A673 (cell line): Measurements from ENCODE around the gene ADAM8. TPM values are rescaled to one million over a fixed set of nuclear protein-coding genes. Genes with fewer than 3 reads are reported as not detected.

ENCODE experiments used
- BruUV-seq: library from RNA; stranded (reverse); fragments of 400-500 nt; replicated peaks from 2 replicates; lab custom pipeline; 2021; lab: Mats Ljungman, UMichigan
- CTCF ChIA-PET: fragments of 300-600 bp; sonication (Branson Sonifier 250); formaldehyde crosslinking; loops from one replicate; lab custom pipeline; 2022; ENCODE audit warnings: antibody characterized with exemption; lab: Charles Lee
- POLR2A ChIA-PET: fragments of 300-600 bp; sonication (Branson Sonifier 250); formaldehyde crosslinking; loops from one replicate; lab custom pipeline; 2022; ENCODE audit warnings: antibody characterized with exemption; ENCODE audit not compliant: low non-redundant PET; lab: Charles Lee
- DNase-seq: peaks from one replicate; pipeline ENCODE4 v3.0.0-alpha.2; 2015; ENCODE audit warnings: low spot score
- H3K27ac ChIP-seq: fragments of 200-600 bp; sonication (generic); 2 replicates; pipeline ENCODE4 v1.5.1; 2016; ENCODE audit warnings: mixed run types, low read depth, mild to moderate bottlenecking, mixed read lengths, antibody characterized with exemption, low read length; ENCODE audit not compliant: poor library complexity, severe bottlenecking
- H3K27me3 ChIP-seq: fragments of 200-600 bp; sonication (generic); replicated peaks from 2 replicates; pipeline ENCODE4 v1.6.1; 2017; ENCODE audit warnings: mixed run types, low read depth, mild to moderate bottlenecking, mixed read lengths, antibody characterized with exemption, low read length; ENCODE audit not compliant: insufficient read depth, poor library complexity
- H3K36me3 ChIP-seq: fragments of 200-600 bp; sonication (generic); 2 replicates; pipeline ENCODE4 v1.6.1; 2016; ENCODE audit warnings: mixed run types, mild to moderate bottlenecking, mixed read lengths, antibody characterized with exemption, low read length; ENCODE audit not compliant: insufficient read depth, poor library complexity, severe bottlenecking
- H3K4me1 ChIP-seq: fragments of 200-600 bp; sonication (generic); 2 replicates; pipeline ENCODE4 v1.6.1; 2017; ENCODE audit warnings: mixed run types, mild to moderate bottlenecking, mixed read lengths, antibody characterized with exemption, low read length; ENCODE audit not compliant: insufficient read depth, poor library complexity, severe bottlenecking
- H3K4me3 ChIP-seq: fragments of 200-600 bp; sonication (generic); 2 replicates; pipeline ENCODE4 v1.5.1; 2016; ENCODE audit warnings: low read depth, mixed run types, mild to moderate bottlenecking, mixed read lengths, low read length; ENCODE audit not compliant: poor library complexity, severe bottlenecking
- H3K9me3 ChIP-seq: fragments of 200-600 bp; sonication (generic); 2 replicates; pipeline ENCODE4 v1.6.1; 2016; ENCODE audit warnings: mixed run types, low read depth, mild to moderate bottlenecking, mixed read lengths, antibody characterized with exemption, low read length; ENCODE audit not compliant: poor library complexity, severe bottlenecking
- CTCF ChIP-seq: fragments of 300-800, 200-600 bp; sonication (generic); conservative IDR thresholded peaks from 2 replicates; pipeline ENCODE4 v1.5.1; 2017; ENCODE audit warnings: low read depth, mild to moderate bottlenecking, antibody characterized with exemption, low read length, moderate library complexity, mixed read lengths
- EZH2 ChIP-seq: fragments of 200-600 bp; sonication (generic); IDR thresholded peaks from 2 replicates; pipeline ENCODE4 v1.6.1; 2017; ENCODE audit warnings: borderline replicate concordance, low read depth, mild to moderate bottlenecking, mixed read lengths, antibody characterized with exemption, low read length; ENCODE audit not compliant: poor library complexity, severe bottlenecking
- intact Hi-C: fragments of 100-400 bp; cut with micrococcal nuclease; formaldehyde crosslinking; loops from one replicate; pipeline ENCODE4 v1.10.0; 2022; ENCODE audit not compliant: unreplicated experiment
- total RNA-seq: library from RNA; stranded (reverse); gene quantifications from 2 replicates; pipeline ENCODE4 v1.2.3, GENCODE V29; 2021

Gene ADAM8
- total RNA-seq, 1 experiment from 2014 or later = 1.2 TPM

DNA sequence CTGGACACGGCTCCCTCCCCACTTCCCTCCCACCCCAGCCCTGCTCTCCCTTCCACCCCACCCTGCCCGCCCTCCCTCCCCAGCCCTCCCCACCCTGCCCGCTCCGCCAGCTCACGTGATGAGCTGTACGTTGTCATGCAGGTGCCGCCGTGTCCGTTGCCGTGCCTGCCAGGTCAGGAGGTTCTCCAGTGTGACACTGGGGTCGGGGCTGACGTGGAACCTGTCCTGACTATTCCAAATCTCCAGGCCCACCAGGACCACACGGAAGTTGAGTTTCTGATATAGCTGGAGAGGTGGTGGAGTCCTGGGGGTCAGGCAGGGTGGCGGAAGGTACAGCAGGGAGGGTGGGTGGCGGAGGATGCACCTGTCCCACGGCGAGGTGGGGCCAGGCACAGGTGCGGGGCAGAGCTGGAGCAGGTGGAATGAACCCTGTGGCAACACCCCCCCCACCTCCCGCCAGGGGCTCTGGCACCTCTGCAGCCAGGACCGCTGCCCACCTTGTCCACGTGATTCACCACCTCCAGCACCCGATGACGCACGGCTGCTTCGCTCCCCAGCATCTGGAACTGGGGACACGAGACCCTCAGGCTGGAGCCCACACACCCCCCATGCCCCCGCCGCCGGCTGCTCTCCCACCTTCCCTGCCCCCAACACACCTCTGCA is 4.2 kb downstream of the ADAM8 start:
- CTCF ChIA-PET = no interaction called here
- BruUV-seq = no TSS peak
- POLR2A ChIA-PET = no interaction called here
- H3K36me3 ChIP-seq = no peaks in the 10 kb centered on the region
- no peak overlapping the region for H3K4me3 ChIP-seq
- no peaks in the 10 kb centered on the region for H3K9me3 ChIP-seq
- no peak for TF ChIP-seq EZH2
- TF ChIP-seq CTCF = no peak
- H3K27me3 ChIP-seq = peaks cover 15% of the 10 kb centered on the region
- DNase-seq = no peak
- intact Hi-C loops = no loop called here
- no peak overlapping the region for H3K27ac ChIP-seq
- H3K4me1 ChIP-seq = no peaks in the 10 kb centered on the region

GRCh38 chr10:133271521-133272300 is 5.0 kb downstream of the ADAM8 start:
- H3K4me1 ChIP-seq = no peaks in the 10 kb centered on the region
- CTCF ChIA-PET = no interaction called here
- peaks cover 15% of the 10 kb centered on the region for H3K27me3 ChIP-seq
- H3K36me3 ChIP-seq = no peaks in the 10 kb centered on the region
- POLR2A ChIA-PET = no interaction called here
- no peak overlapping the region for H3K4me3 ChIP-seq
- no TSS peak for BruUV-seq
- no peaks in the 10 kb centered on the region for H3K9me3 ChIP-seq
- intact Hi-C loops = no loop called here
- TF ChIP-seq CTCF (no peak), EZH2 (no peak)
- no peak overlapping the region for H3K27ac ChIP-seq
- no peak for DNase-seq

- H3K27me3 ChIP-seq = peaks cover 7% of the 10 kb centered on the region
- intact Hi-C loops = no loop called here
- no peaks in the 10 kb centered on the region for H3K36me3 ChIP-seq
- ChIA-PET POLR2A (no interaction called here), CTCF (no interaction called here)
- H3K4me1 ChIP-seq = no peaks in the 10 kb centered on the region
- DNase-seq = no peak
- no peak overlapping the region for H3K4me3 ChIP-seq
- H3K9me3 ChIP-seq = no peaks in the 10 kb centered on the region
- TF ChIP-seq EZH2 (no peak), CTCF (no peak)
- H3K27ac ChIP-seq = no peak overlapping the region
- no TSS peak for BruUV-seq
Measured at GRCh38 chr10:133270773-133271297, 5.8 kb downstream of the ADAM8 start.
